ENCODE data around the gene CCDC85C.

The CCDC85C gene

GRCh38 chr14:99519931-99520421 lies 84.0 kb downstream of the CCDC85C start:
- DNase-seq = no peak

- DNase-seq = no peak
Measured at GRCh38 chr14:99519347-99519881, 84.6 kb downstream of the CCDC85C start.

GRCh38 chr14:99518441-99519346 lies 85.3 kb downstream of the CCDC85C start:
- peak; percentile 31 for DNase-seq

- DNase-seq = no peak
Measured at GRCh38 chr14:99517643-99518381, 86.2 kb downstream of the CCDC85C start.

DNA sequence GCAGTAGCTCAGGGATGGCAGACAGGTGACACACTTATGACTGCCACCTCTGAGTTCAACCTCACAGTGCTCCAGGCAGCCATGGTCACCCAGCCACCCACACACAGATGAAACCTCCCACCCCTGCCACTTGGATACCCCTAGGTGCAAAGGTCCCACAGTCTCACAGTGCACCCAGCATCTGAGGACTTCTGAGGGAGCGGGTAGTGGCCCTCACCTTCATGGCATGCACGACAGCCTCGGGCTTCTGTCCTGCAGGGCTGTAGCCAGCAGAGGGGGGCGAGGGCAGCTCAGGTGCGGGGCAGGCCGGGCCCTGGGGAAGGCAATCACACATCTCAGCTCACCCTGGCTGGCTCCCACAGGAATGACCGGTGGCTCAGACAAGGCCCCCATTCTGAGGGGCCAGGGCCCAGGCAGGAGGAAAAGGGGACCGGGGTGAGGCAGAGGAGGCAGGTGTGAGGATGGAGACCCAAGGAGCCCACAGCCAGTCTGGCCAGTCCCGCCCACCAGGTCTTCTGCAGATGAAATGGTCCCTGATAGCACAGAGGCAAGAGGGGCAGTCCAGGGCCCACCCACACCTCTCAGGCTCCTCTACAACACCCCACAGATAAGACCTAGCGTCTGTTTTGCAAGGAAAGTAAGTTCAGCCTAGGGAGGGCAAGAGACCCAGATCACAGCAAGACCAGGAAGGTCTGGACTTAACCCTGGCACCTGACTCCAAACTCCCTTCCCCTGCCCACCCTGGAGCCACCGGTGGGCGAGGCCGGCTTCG lies 87.0 kb downstream of the CCDC85C start:
- no peak for DNase-seq

DNA sequence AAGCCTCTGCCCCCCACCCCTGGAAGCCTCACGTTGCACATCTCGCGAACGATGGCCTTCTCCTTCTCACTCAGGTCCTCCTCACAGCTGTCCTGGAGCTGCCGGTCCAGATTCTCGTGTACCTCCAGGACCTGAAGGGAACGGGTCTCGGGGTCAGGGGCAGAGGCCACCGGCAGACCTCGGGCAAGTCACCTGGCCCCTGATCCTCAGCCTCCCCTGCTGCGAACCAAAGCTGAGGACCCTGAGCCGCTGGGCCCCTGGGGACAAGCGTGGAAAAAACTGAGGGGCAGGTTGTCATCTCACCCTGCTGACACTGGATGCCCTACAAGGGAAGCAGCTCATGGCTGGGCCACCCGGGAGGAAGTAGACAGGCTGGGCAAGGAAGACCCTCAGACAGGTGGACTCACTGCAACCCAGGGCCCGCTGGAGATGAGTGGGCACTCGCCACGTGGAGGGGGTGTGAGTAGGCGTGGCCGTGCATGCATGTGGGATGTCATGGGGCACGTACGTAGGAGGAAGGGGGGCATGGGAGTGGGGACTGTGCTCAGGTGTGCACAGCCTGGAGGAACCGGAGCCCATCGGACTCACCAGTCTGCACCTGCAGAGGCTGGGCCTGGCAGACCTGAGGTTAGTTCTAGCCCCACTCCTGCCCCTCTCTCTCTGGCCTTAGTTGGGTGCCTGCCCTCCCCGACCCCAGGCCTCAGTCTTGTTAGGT lies 87.7 kb downstream of the CCDC85C start:
- no peak for DNase-seq

DNA sequence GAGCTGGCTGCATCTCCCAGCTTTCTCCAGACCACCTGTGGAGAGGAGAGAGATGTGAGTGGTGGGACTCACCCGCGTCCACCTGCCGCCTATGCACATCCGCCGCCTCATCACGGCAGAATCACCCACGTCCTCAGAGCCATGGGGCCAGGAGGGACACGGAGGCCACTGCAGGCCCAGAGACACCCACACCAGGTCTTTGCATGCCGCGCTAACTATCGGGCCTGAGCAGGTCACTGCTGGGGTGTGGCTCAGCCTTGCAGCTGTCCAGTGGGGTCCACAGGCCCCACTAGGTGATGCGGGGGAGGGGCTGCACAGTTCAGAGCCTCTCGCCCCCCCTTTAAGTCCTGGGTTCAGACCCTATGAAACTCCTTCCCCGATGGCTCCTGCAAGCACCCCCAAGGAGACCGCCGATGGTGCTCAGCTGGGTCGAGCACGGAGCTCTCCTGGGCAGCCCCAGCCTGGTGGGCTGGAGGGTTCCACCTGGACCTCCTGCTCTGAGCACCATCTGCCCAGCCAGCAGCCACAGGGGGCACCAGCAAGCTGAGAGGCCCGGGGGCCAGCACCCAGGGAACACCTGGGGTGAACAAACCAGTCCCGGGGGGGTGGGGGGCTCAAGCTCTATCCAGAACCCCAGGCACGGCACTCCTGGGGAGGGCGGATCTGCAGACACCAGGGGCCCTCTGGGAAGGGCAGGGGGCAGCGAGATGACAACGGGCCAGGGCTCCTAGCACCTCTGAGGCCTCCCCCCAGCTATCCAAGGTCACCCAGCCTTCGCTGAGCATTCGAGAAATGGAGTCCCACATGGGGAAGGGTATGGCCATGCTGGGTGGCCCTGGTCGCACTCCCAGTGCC lies 88.5 kb downstream of the CCDC85C start:
- DNase-seq = no peak

- no peak for DNase-seq
Measured at GRCh38 chr14:99514552-99515300, 89.3 kb downstream of the CCDC85C start.

DNA sequence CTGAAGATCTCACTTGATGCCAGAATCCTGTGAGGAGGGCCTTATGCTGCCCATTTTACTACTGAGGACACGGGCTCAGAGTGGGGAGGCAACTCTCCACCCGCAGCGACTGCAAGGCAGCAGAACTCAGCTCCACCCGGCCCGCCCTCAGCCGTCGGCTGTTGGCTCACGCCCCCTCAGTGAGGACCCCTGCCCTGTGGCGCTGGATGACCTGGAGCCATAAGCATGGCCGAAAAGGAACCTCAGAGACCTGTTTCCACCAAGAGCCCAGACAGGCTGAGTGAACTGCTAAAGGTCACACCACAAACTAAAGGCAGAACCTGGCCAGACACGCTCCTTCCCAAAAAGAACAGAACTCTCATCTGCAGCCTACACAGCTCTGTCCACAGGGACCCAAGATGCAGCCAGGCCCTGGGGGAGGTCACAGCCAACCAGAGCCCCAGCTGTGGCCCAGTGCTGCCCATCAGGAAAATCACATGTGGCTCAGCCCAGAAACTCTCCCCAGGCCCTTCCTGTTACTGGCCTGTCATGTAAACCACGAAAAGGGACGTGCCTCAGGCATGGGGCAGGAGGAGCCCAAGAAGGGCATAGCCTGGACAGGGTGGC lies 90.0 kb downstream of the CCDC85C start:
- no peak for DNase-seq

GRCh38 chr14:99513183-99513694 lies 90.8 kb downstream of the CCDC85C start:
- DNase-seq = no peak

DNA sequence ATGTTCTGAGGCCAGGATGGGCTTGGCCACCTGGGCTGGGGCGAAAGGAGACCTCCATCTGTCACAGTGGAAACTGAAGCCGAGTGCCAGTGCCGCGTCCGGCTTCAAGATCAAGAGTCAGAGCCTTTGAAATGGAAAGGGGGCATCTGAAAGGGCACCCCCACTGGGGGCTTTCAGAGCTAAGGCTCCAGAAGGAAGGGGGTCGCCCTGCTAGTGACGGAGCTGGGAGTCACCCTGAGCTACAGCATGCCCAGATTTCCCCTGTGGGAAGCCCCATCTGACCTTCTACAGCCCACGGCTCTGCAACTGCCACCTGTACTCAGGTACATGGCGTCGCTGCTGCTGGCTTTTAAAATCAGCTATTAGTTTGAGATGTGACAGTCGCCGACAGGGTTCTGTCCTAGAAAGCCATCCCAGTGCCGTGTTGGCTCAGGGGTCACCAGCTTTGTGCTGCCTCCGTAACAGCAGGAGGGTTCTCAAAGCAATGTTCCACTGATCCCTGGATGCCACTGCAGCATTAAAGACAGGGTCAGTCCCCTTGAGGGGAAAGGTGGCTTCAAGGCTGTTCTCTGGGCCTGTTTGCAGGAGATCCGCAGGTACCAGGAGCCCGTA lies 91.3 kb downstream of the CCDC85C start:
- no peak for DNase-seq

DNA sequence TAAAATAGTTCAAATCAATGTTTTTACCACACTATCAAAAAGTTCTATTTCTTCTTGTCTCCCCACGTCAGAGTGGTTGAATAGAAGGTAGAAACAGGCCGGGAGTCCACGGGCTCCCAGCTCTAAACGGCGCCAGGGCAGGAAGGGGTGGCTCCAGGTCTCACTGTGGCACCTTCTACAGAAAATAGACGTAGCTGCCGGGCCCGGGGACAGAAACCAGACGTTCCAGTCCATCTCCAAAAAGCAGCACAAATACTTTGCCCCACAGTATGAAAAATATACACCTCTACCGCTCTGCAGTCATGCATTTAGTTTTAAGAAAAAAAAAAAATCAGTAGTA lies 91.9 kb downstream of the CCDC85C start:
- no peak for DNase-seq

DNA sequence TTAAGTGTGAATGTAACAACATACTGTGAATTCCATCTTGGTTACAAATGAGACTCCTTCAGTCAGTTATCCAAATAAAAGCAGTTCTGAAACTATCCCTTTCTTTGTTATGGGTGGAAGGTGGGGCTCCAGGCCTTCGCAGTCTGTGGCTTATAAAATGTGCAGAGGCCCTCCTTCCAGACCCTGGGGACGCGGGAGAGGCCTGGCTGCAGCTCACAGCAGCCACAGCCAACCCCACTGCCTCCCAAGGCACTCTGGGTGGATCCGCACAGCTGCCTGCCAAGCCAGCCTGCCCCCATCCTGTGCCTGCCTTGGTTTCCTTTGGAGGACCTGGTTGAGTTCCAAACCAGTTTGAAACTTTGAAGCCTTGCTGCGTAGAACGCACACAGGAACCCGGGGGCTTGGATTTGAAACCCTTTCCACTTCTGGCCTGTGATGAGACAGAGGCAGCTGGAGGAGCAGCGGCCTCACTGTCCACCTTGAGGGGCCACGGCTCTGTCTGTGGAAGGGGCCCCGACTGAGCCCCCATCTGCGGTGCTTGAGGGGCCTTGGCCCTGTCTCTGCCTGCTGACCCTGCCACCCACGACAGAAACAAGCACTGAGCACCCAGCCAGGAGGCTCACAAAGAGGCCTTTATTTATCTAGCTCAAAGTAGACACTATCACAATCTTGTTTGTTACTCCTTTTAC lies 92.4 kb downstream of the CCDC85C start:
- no peak for DNase-seq

DNA sequence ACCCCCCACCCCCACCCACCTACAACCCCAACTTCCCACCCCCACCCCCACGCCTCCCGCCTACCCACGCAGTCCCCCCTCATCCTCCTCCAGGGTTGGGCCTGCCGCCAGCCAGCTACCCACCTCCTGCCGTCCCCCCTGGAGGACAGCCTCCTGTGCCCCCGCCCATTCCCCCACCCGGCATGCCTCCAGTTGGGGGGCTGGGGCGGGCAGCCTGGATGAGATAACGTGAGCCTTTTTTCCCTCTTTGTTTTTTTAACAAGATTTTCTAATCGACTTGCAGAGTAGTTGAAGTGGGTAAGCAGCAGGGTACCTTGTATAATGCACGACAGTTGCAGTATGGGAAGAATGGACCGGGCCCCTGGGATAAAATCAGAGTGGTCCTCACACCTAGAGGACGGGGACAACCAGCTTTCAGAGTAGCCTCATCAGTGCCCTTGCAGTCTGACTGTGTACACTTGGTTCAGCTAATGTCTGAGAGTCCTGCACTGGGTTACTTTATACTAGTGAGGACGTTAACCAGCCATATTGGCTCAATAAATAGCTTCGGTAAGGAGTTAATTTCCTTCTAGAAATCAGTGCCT lies 93.4 kb downstream of the CCDC85C start:
- no peak for DNase-seq

DNA sequence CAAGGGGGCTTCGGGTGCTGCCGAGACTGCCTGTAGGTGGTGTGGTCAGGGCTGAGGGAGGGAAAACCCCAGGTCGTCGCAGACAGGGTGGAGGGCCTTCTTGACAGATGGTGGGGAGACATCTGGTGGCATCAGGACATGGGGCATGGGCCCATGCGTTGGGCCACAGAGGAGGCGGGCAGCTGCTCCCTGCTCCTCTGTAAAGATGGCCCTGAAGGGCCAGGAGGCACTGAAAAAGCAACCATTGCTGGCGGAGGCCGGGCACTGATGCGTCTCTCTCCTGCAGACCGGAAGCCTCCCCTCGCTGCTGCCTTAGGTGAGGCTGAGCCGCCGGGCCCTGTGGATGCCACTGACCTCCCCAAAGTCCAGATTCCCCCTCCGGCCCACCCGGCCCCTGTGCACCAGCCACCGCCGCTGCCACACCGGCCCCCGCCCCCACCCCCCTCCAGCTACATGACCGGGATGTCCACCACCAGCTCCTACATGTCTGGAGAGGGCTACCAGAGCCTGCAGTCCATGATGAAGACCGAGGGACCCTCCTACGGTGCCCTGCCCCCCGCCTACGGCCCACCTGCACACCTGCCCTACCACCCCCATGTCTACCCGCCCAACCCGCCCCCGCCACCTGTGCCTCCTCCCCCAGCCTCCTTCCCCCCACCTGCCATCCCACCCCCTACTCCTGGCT lies 94.0 kb downstream of the CCDC85C start:
- DNase-seq = no peak

GRCh38 chr14:99508896-99509629 lies 94.9 kb downstream of the CCDC85C start:
- no peak for DNase-seq
